Activated CD4-positive, CD25-positive, alpha-beta regulatory T cell treated with anti-CD3 and anti-CD28 coated beads, Interleukin-2, amount 50 U/mL, for 72 hours (primary cell): ENCODE data around the gene B3GAT3.
A peak's percentile ranks its signal among the peaks of the same experiment; 100 is the strongest.
"Not testable (repeated sequence)": the region's sequence is repeated elsewhere in the genome, so short reads cannot be mapped to it uniquely, and the experiment has no call there.

Source experiments
- DNase-seq: peaks from one replicate; pipeline ENCODE4 v3.0.0; 2021

B3GAT3 gene

GRCh38 chr11:62575156-62575555 lies 46.6 kb downstream of the B3GAT3 start:
- no peak for DNase-seq

GRCh38 chr11:62574363-62575071 lies 47.3 kb downstream of the B3GAT3 start:
- DNase-seq, result no peak

- peak; percentile 96 for DNase-seq
Observed at GRCh38 chr11:62573592-62574362, 48.0 kb downstream of the B3GAT3 start, which contains the start of gene EEF1G. Gene EEF1G, minus strand, starts transcription at chr11:62573891. Its CDS starts 49 bp downstream, at chr11:62573842.

GRCh38 chr11:62573006-62573591 lies 48.7 kb downstream of the B3GAT3 start:
- DNase-seq, result no peak

- DNase-seq, result no peak
Observed at GRCh38 chr11:62572431-62572830, 49.4 kb downstream of the B3GAT3 start.

GRCh38 chr11:62571493-62571892 lies 50.3 kb downstream of the B3GAT3 start:
- DNase-seq, result not testable (repeated sequence)

GRCh38 chr11:62570903-62571302 lies 50.9 kb downstream of the B3GAT3 start:
- DNase-seq, result not testable (repeated sequence)

GRCh38 chr11:62569611-62570010 lies 52.2 kb downstream of the B3GAT3 start:
- DNase-seq, result no peak

GRCh38 chr11:62567018-62567633 lies 54.7 kb downstream of the B3GAT3 start:
- DNase-seq, result no peak

GRCh38 chr11:62566247-62566646 lies 55.5 kb downstream of the B3GAT3 start:
- DNase-seq, result no peak
